AG04450 (cell line): Measurements from ENCODE around the gene CDCP1. TPM values are rescaled to one million over a fixed set of nuclear protein-coding genes. Genes with fewer than 3 reads are reported as not detected.

Source experiments
- CTCF ChIA-PET: fragments of 300-600, 350-600 bp; formaldehyde crosslinking; extraction: SDS; loops from one replicate; lab custom pipeline; 2022; ENCODE audit warnings: antibody characterized with exemption, inconsistent platforms; lab: Charles Lee
- POLR2A ChIA-PET: fragments of 350-600 bp; formaldehyde crosslinking; extraction: SDS; loops from one replicate; lab custom pipeline; 2021; ENCODE audit warnings: antibody characterized with exemption, inconsistent platforms; lab: Yijun Ruan, JAX
- DNase-seq: peaks from one replicate; pipeline ENCODE4 v3.0.0-alpha.2; 2011; ENCODE audit warnings: low read depth, low spot score
- H3K27ac ChIP-seq: one replicate; pipeline ENCODE4 v1.5.1; 2012; ENCODE audit warnings: low read depth, low read length, control low read depth
- H3K27me3 ChIP-seq: one replicate; pipeline ENCODE4 v1.6.0; 2012; ENCODE audit warnings: low read length; ENCODE audit not compliant: control insufficient read depth, insufficient read depth
- H3K4me3 ChIP-seq: 2 replicates; pipeline ENCODE4 v1.5.1; 2011; ENCODE audit warnings: mild to moderate bottlenecking, low read depth, low read length, control low read depth
- H3K9me3 ChIP-seq: 2 replicates; pipeline ENCODE4 v1.5.1; 2012; ENCODE audit warnings: low read length; ENCODE audit not compliant: control insufficient read depth, insufficient read depth
- CTCF ChIP-seq: IDR thresholded peaks from 2 replicates; pipeline ENCODE4 v1.5.1; 2011; ENCODE audit warnings: low read depth, low read length, control low read depth, inconsistent platforms
- polyA plus RNA-seq: library from polyadenylated mRNA; depleted of rRNA; stranded (reverse); fragments of >200 nt; gene quantifications from 2 replicates; pipeline ENCODE4 v1.2.3, GENCODE V29; 2011

The CDCP1 gene
- polyA plus RNA-seq, 1 experiment, result 13.6 TPM

- Histone ChIP-seq H3K4me3 (no peak overlapping the region), H3K27ac (no peak overlapping the region), H3K27me3 (no peaks in the 10 kb centered on the region), H3K9me3 (no peaks in the 10 kb centered on the region)
- TF ChIP-seq CTCF, result no peak
- DNase-seq, result no peak
- CTCF ChIA-PET, result no interaction called here
- POLR2A ChIA-PET, result no interaction called here
Observed at GRCh38 chr3:45110509-45110833, 35.7 kb downstream of the CDCP1 start.

- no peak overlapping the region for H3K27ac ChIP-seq
- no peaks in the 10 kb centered on the region for H3K27me3 ChIP-seq
- TF ChIP-seq CTCF, result no peak
- POLR2A ChIA-PET, result no interaction called here
- H3K4me3 ChIP-seq, result no peak overlapping the region
- CTCF ChIA-PET, result no interaction called here
- no peak for DNase-seq
- no peaks in the 10 kb centered on the region for H3K9me3 ChIP-seq
Observed at GRCh38 chr3:45109771-45110508, 36.2 kb downstream of the CDCP1 start.

- Histone ChIP-seq H3K9me3 (no peaks in the 10 kb centered on the region), H3K27ac (peak overlapping the region; percentile 47), H3K27me3 (no peaks in the 10 kb centered on the region), H3K4me3 (no peak overlapping the region)
- ChIA-PET POLR2A (no interaction called here), CTCF (no interaction called here)
- TF ChIP-seq CTCF, result no peak
- no peak for DNase-seq
Observed at GRCh38 chr3:45106874-45107273, 39.3 kb downstream of the CDCP1 start.

GRCh38 chr3:45105855-45106671 is 40.1 kb downstream of the CDCP1 start:
- H3K27me3 ChIP-seq, result no peaks in the 10 kb centered on the region
- peak; percentile 75 for DNase-seq
- H3K27ac ChIP-seq, result peak overlapping the region; percentile 85
- no peak for TF ChIP-seq CTCF
- no peak overlapping the region for H3K4me3 ChIP-seq
- ChIA-PET POLR2A (interaction anchor here (1.0 to 1.1 kb wide), 2 partner anchors 17 to 32 kb away, joined by 4 read pairs; no protein-coding TSS in a partner anchor), CTCF (no interaction called here)
- H3K9me3 ChIP-seq, result no peaks in the 10 kb centered on the region
